OCI-LY7 (cell line): ENCODE measurements around the gene GRIP1.

Experiments used
- CTCF ChIP-seq: fragments of 200-600 bp; sonication (generic); conservative IDR thresholded peaks from 2 replicates; pipeline ENCODE4 v1.5.1; 2014; ENCODE audit warnings: mild to moderate bottlenecking, antibody characterized with exemption, low read length, moderate library complexity, mixed read lengths
- EZH2phosphoT487 ChIP-seq: fragments of 200-600 bp; sonication (generic); IDR thresholded peaks from 2 replicates; pipeline ENCODE4 v1.6.1; 2018; ENCODE audit warnings: low read depth, borderline replicate concordance, mild to moderate bottlenecking, mixed run types, antibody characterized with exemption, low read length, moderate library complexity, mixed read lengths

GRCh38 chr12:66667906-66668305, 11.0 kb downstream of the GRIP1 start:
- TF ChIP-seq CTCF: no peak
- no peak for TF ChIP-seq EZH2phosphoT487
